CD4-positive, alpha-beta T cell treated with Interleukin-10 for 1 hour (primary cell): ENCODE measurements around the gene SBF2.
"Not testable (repeated sequence)": the region's sequence is repeated elsewhere in the genome, so short reads cannot be mapped to it uniquely, and the experiment has no call there.

ENCODE experiments used
- DNase-seq: peaks from one replicate; pipeline ENCODE4 v3.0.0-alpha.2; 2020

Gene SBF2

DNA sequence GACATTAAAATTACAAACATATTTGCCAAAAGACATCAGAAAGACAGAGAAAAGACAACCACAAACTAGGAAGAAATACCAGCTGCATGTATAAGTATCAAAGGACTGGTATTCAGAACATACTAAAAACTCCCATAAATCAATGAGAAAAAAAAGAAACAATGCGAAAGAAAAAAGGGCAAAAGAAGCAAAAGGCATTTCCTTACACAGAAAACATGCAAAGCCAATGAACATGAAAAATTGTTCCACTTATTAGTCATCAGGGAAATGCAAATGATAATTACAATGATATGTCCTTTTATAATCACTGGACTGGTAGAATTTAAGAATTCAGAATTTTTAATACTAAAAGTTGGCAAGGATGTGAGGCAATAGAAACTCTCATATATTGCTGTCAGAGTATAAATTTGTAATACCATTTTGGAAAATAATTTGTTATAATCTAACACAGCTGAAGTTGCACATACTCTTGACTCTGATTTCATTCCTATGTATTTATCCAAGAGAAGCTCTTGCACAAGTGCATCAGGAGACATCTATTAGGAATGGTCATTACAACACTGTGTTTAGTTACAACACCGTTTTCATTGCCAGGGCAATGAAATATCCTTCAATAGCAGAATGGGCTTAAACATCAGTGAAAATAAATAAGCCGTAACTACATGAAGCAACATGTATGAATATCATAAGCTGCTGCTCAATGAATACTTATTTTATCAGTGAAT, 350.5 kb downstream of the SBF2 start:
- DNase-seq: no peak

DNA sequence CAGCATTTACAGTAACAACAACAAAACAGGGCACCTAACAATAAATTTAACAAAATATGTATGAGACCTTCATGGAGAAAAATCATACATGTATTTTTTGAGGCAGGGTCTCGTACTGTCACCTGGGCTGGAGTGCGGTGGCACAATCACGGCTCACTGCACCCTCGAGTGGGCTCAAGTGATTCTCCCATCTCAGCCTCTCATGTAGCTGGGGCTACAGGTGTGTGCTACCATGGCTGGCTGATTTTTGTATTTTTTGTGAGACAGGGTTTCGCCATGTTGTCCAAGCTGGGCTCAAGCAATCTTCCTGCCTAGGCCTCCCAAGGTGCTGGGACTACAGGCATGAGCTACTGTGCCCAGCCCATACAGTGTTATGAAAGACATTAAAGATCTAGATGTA, 352.0 kb downstream of the SBF2 start:
- no peak for DNase-seq

DNA sequence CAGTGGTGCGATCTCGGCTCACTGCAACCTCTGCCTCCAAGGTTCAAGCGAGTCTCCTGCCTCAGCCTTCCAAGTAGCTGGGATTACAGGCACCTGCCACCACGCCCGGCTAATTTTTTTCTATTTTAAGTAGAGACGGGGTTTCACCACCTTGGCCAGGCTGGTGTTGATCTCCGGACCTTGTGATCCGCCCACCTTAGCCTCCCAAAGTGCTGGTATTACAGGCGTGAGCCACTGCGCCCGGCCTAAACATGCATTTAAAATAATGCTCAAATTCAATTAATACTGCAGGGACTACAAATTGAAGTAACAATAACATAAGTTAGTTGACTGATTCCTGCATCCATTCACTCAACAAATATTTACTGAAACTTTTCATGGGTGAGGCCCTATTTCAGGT, 354.9 kb downstream of the SBF2 start:
- not testable (repeated sequence) for DNase-seq

- no peak for DNase-seq
These were observed 357.3 kb downstream of the SBF2 start for GRCh38 chr11:9936754-9937153.

GRCh38 chr11:9932843-9933242, 361.2 kb downstream of the SBF2 start:
- DNase-seq: not testable (repeated sequence)

GRCh38 chr11:9930562-9931331, 363.3 kb downstream of the SBF2 start:
- not testable (repeated sequence) for DNase-seq

DNA sequence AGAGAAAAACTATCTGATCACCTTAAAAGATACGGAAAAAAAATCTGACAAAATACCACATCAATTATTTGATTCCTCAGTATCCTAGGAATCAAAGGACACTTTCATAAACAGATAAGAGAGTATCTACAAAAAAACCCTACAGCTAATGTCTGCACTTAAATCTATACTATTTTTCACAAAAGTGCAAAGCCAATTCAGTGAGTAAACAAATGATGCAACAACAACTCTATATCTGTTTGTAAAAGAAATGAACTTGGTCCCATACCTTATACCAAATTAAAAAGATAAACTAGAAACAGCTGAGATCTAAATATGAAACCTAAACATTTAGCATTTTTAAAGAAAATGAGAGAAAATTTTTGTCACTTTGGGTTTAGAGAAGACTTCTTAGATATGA, 366.3 kb downstream of the SBF2 start:
- no peak for DNase-seq

DNA sequence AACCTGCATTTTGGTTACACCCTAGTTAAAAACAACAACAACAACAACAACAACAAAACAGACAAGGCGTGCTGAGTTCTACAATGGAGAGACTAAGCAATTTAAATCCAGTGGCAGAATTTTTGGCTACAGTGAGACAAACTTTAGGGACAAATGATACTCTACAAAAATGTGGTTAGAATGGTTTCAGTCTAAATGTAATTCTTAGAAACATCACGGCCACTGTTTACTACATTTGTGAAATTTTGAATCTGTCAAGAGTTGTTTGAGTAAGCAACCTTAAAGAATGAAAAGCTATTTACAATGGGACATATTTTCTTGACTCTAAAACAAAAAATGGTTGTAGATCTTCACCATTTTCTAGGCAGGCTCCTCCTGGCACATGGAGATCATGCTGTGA, 370.7 kb downstream of the SBF2 start:
- DNase-seq: no peak

DNA sequence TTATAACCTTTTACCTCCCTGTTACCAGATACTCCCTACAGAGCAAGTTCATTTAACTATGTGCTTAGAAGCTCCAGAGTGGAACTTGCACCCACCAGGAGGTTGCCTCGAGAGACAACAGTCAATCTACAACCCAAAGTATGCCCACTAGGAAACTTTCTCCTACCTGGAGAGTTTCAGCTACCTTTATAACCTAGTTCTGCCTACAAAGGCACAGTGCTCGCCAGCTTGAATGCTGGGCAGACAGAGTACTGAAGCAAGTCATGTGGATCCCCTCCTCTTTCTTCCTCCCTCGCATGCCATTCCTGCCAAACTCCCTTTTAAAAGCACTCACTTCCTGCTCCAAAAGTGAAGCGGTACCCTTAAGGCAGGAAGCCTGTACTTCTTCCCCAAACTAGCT, 371.2 kb downstream of the SBF2 start:
- DNase-seq: no peak

DNA sequence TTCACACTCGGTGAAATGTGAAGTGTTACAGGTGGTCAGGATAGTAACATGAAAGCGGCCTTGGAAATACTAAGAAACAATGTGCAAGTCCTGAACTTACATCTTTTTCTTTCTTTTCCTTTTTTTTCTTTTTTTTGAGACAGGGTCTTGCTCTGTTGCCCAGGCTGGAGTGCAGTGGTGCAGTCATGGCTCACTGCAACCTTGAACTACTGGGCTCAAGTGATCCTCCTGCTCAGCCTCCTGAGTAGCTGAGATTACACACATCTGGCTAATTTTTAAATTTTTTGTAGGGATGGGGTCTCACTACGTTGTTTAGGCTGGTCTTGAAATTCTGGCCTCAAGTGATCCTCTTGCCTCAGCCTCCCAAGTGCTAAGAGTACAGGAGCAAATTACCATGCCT, 377.5 kb downstream of the SBF2 start:
- no peak for DNase-seq

GRCh38 chr11:9914064-9914463, 380.0 kb downstream of the SBF2 start:
- no peak for DNase-seq

DNA sequence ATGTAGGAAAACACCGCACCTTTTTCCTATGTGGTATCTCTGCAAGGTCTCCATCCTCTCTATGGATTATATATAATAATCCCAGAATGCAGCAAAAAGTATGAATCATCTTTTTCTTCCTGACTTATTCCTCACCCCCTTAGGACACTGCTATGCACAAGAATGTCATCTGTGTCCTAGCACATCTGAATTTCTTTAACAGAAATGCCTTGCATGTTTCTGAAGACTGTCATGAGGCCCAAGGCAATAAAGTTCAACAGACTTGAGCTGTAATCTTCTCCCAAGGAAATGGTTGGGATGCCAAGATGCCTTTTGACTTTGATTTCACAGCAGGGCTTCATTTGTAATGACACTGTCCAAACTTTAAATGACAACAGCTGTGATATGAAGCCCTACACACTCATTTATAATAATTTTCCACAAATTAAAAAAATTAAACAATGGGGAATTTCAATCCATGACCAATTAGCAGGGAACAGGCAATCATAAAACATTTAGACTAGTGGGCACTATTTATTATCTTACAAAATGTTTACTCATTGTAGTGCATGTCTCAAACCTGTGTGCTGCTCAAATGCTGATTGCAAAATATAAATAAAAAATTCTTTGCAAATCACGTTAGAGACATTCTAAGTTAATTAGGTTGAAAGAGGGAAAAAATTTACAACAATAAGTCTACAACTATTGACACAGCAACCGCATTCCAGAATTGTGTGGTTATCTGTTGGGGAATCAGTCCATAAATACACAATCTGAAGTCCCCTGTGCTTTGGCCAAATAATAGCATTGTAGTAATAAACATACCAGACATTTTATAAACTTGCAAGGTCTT, 387.8 kb downstream of the SBF2 start:
- DNase-seq: no peak

GRCh38 chr11:9905501-9905951, 388.5 kb downstream of the SBF2 start:
- no peak for DNase-seq

GRCh38 chr11:9903579-9903978, 390.4 kb downstream of the SBF2 start:
- no peak for DNase-seq

DNA sequence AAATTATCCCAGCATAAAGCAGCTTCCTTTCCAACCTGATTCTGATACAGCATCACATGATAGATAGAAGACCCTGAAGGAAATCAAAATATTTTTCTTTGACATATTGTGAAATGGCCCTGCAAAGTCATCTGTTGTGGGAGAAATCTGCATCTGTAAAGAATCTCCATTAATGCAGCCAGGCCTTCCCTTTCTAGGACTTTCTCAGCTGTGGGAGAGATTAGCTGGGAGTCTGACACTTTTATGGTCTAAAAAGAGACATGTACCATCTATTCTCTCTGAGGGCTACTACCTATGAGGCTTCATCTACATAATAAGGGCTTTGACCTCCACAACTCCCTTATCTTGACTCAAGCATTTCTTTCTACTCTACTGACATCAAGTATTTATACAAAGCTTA, 392.1 kb downstream of the SBF2 start:
- DNase-seq: no peak

DNA sequence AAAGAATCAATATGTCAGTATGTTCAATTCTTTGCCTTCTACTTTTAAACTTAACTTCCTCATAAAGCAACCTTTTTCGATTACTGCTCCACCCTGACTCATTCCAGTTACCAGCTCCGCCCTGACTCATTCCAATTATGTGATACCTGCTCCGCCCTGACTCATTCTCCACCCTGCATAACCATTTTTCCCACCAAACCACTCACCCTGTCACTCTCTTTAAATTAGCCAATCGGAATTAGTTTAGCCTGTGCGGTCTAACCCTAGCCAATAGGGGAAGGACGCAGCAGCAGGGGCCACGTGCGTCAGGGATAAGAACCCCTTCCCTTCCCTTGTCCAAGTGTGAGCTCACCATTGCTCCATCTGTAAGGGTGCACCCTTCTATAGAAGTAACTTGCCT, 393.8 kb downstream of the SBF2 start:
- not testable (repeated sequence) for DNase-seq

- no peak for DNase-seq
These were observed 394.3 kb downstream of the SBF2 start for GRCh38 chr11:9899676-9900075.

- no peak for DNase-seq
These were observed 397.1 kb downstream of the SBF2 start for GRCh38 chr11:9896902-9897301.

- DNase-seq: no peak
These were observed 399.0 kb downstream of the SBF2 start for GRCh38 chr11:9895006-9895405.

DNA sequence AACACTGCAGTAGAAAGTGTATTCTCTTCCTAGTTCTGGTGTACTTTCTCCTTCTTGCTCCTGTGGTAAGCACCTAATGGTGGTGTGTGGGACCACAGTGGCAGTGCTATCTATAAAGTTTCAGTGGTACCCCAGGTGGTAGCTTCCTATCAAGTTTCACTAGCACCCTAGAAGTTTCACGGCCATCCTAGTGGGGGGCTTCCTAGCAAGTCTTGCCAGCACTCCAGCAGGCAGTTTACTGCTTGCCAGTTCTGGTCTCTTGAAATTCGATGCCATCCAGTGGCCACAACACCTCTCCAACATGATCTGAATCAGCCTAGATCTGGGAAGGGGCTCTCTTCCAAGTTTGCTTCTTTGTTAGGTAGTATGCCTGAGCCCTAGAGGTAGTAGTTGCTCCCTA, 400.5 kb downstream of the SBF2 start:
- no peak for DNase-seq

- DNase-seq: no peak
These were observed 405.1 kb downstream of the SBF2 start for GRCh38 chr11:9888938-9889337.

- DNase-seq: no peak
These were observed 406.5 kb downstream of the SBF2 start for GRCh38 chr11:9887472-9887871.

DNA sequence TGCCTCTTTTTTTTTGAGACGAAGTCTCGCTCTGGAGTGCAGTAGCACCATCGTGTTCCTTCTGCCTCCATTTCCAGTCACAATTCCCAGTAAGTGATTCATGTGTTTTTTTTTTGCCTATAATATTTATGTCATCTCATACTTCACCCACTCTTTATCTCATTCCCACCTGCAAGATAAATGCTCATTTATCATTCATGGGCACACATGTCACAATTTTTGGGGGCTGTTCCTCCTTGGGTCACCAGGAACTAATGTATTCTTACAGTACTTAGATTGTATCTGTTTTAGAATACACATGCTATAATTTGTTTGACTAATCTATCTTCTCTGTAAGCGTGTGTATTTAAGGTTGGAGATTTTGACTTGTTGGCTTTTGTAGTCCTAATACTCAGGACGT, 407.4 kb downstream of the SBF2 start:
- DNase-seq: no peak

DNA sequence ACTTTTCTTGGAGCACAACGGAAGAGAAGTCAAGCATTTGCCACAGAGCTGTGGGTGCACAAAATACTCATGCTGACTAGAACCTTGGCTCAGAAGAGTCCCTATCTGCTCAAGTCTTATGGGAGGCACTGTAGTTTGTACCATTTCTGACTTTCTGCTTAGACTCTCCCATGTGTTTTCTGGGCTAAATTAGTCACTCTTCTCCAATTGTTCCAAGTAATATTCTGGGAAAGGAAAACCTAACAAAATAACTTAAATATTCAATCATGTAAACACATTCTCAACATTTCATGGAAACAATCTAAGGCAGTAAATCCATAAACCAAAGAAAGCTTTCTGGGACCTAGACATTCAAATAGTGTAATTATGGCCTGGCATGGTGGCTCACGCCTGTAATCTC, 409.4 kb downstream of the SBF2 start:
- no peak for DNase-seq
